ENCODE data around the gene ZBTB20.

The ZBTB20 gene

GRCh38 chr3:114331710-114332109 lies 815.4 kb downstream of the ZBTB20 start:
- H3K27me3 ChIP-seq (ENCODE audit: insufficient read depth, poor library complexity, severe bottlenecking), result no peaks in the 10 kb centered on the region
- TF ChIP-seq REST (IDR thresholded peaks at IDR 0.05; ENCODE audit: insufficient replicate concordance, low read depth) (no peak), CTCF (IDR thresholded peaks at IDR 0.05; ENCODE audit: insufficient read depth, low read length) (no peak), SPI1 (IDR thresholded peaks at IDR 0.05; ENCODE audit: borderline replicate concordance, low read depth) (no peak), GABPA (IDR thresholded peaks at IDR 0.05; ENCODE audit: low read depth) (no peak), POLR2AphosphoS5 (IDR thresholded peaks at IDR 0.05; ENCODE audit: low read depth) (no peak)
- no peak overlapping the region for H3K27ac ChIP-seq (replicated peaks)
- DNase-seq (ENCODE audit: low read depth in 1 of 2, low spot score in 1 of 2), result no peak
- no peak overlapping the region for H3K4me3 ChIP-seq (replicated peaks; ENCODE audit: insufficient read depth, low read length)

GRCh38 chr3:114331007-114331406 lies 816.1 kb downstream of the ZBTB20 start:
- Histone ChIP-seq H3K27me3 (ENCODE audit: insufficient read depth, poor library complexity, severe bottlenecking) (no peaks in the 10 kb centered on the region), H3K27ac (replicated peaks) (no peak overlapping the region), H3K4me3 (replicated peaks; ENCODE audit: insufficient read depth, low read length) (no peak overlapping the region)
- no peak for DNase-seq (ENCODE audit: low read depth in 1 of 2, low spot score in 1 of 2)
- TF ChIP-seq GABPA (IDR thresholded peaks at IDR 0.05; ENCODE audit: low read depth), result no peak
- TF ChIP-seq SPI1 (IDR thresholded peaks at IDR 0.05; ENCODE audit: borderline replicate concordance, low read depth), result no peak
- no peak for TF ChIP-seq POLR2AphosphoS5 (IDR thresholded peaks at IDR 0.05; ENCODE audit: low read depth)
- TF ChIP-seq CTCF (IDR thresholded peaks at IDR 0.05; ENCODE audit: insufficient read depth, low read length), result no peak
- TF ChIP-seq REST (IDR thresholded peaks at IDR 0.05; ENCODE audit: insufficient replicate concordance, low read depth), result no peak

- TF ChIP-seq GABPA (IDR thresholded peaks at IDR 0.05; ENCODE audit: low read depth) (no peak), REST (IDR thresholded peaks at IDR 0.05; ENCODE audit: insufficient replicate concordance, low read depth) (no peak), POLR2AphosphoS5 (IDR thresholded peaks at IDR 0.05; ENCODE audit: low read depth) (no peak), CTCF (IDR thresholded peaks at IDR 0.05; ENCODE audit: insufficient read depth, low read length) (no peak), SPI1 (IDR thresholded peaks at IDR 0.05; ENCODE audit: borderline replicate concordance, low read depth) (no peak)
- Histone ChIP-seq H3K27ac (replicated peaks) (no peak overlapping the region), H3K4me3 (replicated peaks; ENCODE audit: insufficient read depth, low read length) (no peak overlapping the region), H3K27me3 (ENCODE audit: insufficient read depth, poor library complexity, severe bottlenecking) (no peaks in the 10 kb centered on the region)
- DNase-seq (ENCODE audit: low read depth in 1 of 2, low spot score in 1 of 2), result no peak
These were observed 817.3 kb downstream of the ZBTB20 start for GRCh38 chr3:114329823-114330222.
